ENCODE results near the gene ANKRD53.

The ANKRD53 gene, protein sequence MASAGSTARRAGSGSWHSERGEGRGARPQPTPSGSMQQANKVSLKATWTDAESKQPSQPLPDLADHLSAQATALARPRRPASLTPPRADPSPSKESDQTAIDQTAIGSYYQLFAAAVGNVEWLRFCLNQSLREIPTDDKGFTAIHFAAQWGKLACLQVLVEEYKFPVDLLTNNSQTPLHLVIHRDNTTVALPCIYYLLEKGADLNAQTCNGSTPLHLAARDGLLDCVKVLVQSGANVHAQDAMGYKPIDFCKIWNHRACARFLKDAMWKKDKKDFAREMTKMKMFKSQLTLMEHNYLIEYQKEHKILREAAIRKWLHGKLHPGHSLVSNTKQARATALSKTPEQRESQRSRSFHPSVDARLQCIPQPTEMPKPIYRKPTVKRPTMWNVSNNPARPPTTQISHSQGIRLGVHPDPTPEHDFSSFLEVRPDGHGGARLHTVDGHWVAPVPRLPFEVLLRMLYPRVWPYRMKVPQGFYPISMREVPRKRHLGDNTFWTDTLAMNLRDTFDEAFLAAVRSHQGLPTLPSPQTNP

GRCh38 chr2:70978341-70979179, at the start of gene ANKRD53:
Gene ANKRD53, plus strand, starts transcription at chr2:70978630. Its CDS starts 16 bp downstream, at chr2:70978646.
- DNase-seq, result peak; percentile 26

GRCh38 chr2:70930371-70931329, 47.8 kb upstream of the ANKRD53 start:
- DNase-seq, result no peak

DNA sequence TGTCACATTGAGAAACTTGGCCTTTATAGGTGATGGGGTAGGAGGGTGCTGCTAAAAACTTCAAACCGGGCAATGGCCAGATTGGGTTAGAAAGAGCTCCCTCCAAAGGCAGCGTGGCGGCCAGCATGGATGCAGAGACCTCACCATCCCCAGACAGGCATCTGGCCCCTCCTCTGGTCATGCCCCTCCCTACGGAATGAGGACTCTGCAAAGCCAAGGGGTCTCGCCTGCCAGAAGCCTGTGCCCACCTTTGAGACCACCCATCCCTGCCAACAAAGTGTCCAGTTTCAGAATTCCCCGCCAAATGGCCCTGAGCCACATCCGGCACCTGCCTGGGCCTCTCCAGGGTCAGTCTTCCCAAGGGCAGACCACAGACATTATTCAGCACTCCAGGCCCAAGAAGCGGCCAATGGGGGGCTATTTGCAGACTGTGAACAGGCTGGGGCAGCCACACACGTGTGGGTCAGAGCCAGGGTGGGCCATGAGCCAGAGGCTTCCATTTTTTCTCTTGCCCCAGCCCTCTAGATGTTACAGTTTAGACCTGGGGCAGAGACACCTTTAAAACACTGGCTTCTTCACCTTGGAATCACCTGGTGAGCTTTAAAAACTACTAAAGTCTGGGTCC, 46.9 kb upstream of the ANKRD53 start:
- no peak for DNase-seq

DNA sequence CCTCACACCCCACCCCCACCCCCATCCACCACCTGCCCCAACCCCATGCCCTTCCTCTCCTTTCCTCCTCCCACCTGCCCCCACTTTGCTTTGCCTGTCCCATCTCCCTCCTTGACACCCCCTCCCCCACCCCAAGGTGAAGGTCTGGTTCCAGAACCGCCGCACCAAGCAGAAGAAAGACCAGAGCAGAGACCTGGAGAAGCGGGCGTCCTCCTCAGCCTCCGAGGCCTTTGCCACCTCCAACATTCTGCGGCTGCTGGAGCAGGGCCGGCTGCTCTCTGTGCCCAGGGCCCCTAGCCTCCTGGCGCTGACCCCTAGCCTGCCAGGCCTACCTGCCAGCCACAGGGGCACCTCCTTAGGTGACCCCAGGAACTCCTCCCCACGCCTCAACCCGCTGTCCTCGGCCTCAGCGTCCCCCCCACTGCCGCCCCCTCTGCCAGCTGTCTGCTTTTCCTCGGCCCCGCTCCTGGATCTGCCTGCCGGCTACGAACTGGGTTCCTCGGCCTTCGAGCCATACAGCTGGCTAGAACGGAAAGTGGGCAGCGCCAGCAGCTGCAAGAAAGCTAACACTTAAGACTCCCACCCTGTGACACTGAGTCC, 45.7 kb upstream of the ANKRD53 start:
- DNase-seq, result no peak

DNA sequence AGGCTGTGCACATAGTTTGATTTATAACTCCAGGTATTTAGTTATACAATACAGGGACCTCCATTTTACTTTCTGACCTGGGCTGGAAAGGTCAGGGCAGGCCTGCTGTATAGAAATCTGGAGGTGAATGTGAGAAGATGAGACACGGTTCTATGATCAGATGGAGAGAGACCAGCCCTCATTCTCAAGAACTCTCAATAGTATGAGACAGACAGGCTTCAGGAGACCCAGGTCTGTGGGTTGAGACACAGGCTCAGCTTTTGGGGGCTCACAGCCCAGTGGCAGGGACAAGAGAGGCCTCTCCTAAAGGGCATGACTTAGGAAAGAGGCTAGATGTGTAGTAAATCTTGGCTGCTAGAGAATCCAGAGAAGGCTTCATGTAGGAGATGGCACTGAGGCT, 43.4 kb upstream of the ANKRD53 start:
- DNase-seq, result no peak

DNA sequence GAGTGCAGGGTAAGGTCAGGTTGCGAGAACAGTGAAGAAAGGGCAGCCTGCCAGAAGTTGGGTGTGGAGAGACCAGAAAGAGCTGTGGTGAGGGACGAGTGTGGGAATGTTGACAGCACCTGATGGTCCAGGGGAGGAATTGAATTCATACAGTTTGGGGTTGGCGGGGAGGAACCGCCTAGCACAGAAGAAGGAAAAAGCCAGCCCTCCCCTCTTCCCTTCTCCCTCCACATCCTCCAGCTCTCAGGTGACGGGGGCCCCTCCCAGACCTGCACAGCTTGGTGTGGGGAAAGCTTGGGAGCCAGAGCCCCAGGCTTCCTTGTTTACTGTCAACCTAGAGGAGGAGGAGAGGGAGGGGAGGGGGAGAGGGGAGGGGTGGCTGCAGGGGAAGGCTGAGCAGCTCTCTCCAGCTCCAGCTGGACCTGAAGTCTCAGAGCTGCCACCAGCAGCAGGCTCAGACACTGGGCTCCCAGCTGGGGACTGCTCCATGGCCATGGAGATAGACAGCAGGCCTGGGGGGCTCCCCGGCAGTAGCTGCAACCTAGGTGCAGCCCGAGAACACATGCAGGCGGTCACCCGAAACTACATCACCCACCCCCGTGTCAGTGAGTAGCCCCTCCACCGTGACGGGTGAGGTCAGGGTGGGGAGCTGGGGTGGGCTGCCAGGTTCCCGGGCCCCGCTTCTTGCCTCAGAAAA, 42.8 kb upstream of the ANKRD53 start, which contains the start of gene ATP6V1B1:
Gene ATP6V1B1, plus strand, starts transcription at position 433 of the 697 bp plus-strand sequence. Its CDS starts 55 bp downstream, at position 488.
- DNase-seq, result no peak

DNA sequence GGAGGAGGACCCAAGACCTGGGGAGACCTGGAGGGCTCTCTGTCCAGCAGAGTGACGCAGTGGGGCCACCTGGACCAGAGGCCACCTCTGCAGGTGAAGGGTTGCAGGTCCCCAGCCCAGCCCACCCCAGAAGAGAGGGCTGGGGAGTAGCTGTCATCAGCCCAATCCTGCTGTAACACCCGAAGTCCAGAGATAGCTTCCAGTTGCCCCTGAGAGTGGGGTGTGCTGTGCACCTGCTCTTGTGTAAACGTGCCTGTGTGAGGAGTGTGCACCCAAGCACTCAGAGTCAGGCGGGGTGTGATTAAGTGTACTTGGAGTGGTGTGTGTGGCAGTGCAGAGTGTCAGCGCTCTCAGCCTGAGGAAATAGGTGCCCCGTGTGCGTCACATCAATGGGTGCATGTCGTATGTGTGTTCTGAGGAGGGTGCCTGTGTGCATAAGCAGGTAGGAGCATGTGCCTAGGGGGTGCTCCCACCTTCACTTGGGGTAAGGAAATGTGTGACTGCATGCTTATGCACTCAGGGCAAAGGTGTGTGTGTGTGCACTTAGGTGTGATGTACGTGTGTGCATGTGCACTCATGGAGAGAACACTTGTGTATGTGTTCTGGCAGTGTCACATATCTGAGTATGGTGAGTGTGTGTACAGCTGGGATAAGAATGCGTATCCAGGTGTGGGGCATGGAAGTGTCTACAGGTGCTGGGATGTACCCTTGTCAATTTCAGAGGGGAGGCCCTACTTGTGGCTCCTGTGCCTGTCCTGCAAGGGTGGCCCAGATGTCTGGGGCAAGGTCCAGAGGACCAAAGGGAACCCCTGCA, 42.1 kb upstream of the ANKRD53 start:
- no peak for DNase-seq

GRCh38 chr2:70936979-70937811, 41.2 kb upstream of the ANKRD53 start:
- no peak for DNase-seq

GRCh38 chr2:70937866-70938585, 40.4 kb upstream of the ANKRD53 start:
- DNase-seq, result no peak

DNA sequence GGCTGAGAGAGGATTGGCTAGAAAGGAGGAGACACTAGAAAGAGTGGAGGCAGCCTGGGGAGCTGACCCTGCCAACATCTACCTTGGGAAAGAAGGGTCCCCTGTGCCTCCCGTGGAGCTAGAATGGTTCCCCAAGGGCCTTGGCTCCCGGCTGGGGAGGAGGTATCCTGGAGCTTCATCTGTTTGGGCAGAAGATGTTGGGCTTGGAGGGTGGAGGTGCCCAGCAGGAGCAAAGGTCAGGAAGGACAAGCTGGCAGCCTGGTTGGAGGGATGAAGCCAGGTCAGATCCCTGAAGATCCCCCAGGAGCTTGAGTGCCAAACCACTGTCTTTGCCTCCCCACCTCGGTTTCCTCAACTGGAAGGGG, 39.9 kb upstream of the ANKRD53 start:
- DNase-seq, result no peak

- no peak for DNase-seq
These were observed 39.2 kb upstream of the ANKRD53 start for GRCh38 chr2:70939001-70939838.

DNA sequence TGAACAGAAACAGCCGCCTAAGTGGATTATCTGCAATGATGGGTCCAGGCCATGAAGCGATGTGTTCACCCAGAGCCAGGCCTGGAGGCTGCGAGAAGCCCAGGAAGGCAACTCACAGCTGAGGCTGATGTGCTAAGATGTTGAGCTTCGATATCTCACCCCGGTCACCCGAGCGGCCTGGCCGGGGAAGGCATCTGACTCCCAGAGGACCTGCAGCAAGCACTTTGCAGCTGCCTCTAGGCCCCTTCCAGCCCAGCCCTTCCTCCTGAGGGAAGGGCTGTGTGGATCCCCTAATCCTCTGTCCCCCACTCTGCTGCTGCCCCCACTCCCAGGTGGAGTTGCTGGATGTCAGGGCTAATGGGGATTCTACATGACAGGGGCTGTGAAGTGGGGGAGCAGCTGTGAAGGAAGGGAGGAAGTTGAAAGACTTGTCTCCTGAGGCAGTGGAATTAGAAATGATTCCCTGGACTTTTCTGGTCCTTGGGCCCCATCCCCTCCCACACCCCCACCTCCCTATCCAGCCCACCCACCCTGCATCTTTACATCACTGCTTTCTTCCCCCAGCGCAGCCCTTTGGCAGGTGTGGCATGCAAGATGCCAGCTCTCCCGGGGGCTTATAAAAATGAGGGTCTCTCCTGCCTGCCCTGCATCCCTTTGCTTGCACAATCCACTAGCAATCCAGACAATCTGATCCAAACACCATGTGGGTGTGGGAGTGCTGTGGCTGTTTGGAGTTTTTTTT, 38.4 kb upstream of the ANKRD53 start:
- DNase-seq, result no peak

GRCh38 chr2:70941186-70941585, 37.2 kb upstream of the ANKRD53 start:
- DNase-seq, result no peak

DNA sequence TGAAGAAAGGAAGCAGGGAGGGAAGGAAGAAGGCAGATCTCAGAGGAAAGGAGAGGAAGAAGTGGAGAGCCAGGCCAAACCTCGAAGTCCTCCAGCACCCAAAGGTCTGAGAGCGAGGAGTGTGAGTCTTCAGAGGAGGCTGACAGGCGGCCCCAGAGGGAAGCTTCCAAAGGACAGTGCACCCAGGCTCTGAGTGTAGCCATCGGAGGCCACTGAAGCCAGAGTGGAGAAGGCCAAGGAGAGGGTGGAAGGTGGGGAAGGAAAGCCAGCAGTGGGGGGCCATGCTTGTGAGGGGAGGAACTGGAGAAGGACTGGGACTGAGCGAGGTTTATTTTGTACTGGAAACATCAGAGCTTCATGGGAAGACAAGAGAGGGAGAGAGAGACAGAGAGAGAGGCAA, 36.7 kb upstream of the ANKRD53 start:
- no peak for DNase-seq

DNA sequence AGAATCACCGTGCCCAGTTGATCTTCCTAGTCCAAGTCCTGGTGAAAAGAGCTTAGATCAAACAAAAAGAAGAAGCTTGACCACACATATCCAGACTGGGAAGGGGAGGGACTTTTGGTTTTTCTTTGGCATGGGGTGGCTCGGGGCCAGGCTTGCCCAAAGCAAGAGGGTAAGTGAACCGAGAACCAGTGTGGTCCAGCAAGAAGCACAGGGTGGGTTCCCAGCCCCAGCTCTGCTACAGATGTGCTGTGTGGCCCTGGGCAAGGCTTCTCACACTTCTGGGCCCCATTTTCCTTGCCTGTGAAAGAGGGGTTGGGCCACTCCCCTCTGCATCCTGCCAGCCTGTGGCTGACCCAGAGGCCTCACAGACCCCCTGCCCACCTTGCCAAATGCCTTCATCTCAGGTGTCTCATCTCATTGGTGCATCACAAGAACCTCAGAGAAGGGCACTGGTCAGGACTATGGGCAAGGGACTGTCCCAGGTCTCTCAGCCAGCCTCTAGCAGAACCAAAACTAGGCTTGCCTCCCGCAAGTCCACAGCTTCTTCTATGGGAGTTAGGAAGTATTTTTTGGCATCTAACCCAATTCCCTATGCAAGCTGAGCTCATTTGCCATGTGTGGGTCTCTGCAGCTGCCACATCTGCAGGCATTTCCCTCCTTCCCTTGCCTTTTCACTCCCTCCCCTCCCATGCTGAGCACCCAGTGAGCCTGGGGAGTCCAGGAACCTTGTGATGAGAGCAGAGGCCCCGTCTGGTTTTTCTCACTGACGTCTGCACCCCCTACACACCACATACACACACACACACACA, 35.8 kb upstream of the ANKRD53 start:
- no peak for DNase-seq
